Astrocyte of the spinal cord (primary cell): ENCODE data around the gene KCNK13.

Experiments used
- DNase-seq: peaks from one replicate; pipeline ENCODE4 v3.0.0; 2011; ENCODE audit warnings: low read depth, low spot score
- H3K4me3 ChIP-seq: 2 replicates; pipeline ENCODE4 v1.5.1; 2011; ENCODE audit warnings: low read depth, mild to moderate bottlenecking, low read length, moderate library complexity
- in situ Hi-C: cut with HindIII; loops from 2 replicates; pipeline ENCODE4 v1.10.0; 2017; ENCODE audit warnings: low sequenced_read_pairs
- TF ChIP-seq, protein P1 (sequence below): IDR thresholded peaks from 2 replicates; pipeline ENCODE4 v1.5.1; 2012; ENCODE audit warnings: low read depth, mild to moderate bottlenecking, low read length, inconsistent platforms

Gene KCNK13

DNA sequence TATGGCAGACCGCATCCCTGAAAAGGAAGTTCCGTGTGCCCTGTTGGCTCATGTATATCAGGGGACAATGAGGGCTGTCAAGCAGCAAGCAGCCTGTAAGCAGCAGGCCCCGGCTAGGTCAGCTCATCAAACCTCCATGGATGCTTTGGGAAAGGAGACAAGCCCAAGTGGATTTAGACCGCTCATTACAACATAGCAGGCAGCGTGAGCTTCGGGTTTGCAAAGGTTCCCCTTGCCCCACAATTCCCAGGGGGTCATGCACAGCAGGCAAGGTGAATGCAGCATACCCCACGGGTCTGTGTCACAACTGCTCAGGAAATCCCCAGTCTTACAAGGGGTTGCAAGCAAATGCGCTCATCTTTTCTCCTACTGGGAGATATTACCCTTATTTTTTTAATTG lies 54.6 kb downstream of the KCNK13 start:
- H3K4me3 ChIP-seq, result no peak overlapping the region
- TF ChIP-seq, protein P1, sequence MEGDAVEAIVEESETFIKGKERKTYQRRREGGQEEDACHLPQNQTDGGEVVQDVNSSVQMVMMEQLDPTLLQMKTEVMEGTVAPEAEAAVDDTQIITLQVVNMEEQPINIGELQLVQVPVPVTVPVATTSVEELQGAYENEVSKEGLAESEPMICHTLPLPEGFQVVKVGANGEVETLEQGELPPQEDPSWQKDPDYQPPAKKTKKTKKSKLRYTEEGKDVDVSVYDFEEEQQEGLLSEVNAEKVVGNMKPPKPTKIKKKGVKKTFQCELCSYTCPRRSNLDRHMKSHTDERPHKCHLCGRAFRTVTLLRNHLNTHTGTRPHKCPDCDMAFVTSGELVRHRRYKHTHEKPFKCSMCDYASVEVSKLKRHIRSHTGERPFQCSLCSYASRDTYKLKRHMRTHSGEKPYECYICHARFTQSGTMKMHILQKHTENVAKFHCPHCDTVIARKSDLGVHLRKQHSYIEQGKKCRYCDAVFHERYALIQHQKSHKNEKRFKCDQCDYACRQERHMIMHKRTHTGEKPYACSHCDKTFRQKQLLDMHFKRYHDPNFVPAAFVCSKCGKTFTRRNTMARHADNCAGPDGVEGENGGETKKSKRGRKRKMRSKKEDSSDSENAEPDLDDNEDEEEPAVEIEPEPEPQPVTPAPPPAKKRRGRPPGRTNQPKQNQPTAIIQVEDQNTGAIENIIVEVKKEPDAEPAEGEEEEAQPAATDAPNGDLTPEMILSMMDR, result no peak
- DNase-seq, result no peak
- in situ Hi-C loops, result no loop called here

DNA sequence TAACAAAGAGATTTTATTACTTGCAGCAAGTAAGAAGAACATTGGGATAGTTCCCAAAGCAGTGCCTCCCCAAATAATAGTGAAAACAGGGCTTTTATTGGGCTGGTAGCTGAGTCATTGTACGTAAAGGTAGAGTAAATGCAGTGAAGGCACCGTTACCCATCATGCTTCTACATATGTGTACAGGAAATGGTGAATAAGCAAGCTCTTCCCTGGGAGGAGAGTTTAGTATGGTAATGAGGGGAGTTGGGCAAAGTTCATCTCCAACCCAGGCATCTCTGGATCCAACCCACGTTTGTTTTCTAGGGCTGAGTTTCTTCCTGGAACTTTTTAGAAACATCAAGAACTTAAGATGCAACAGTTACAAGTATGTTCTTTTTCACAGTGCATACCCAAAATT lies 56.2 kb downstream of the KCNK13 start:
- in situ Hi-C loops, result no loop called here
- TF ChIP-seq, protein P1, result no peak
- no peak for DNase-seq
- H3K4me3 ChIP-seq, result no peak overlapping the region

DNA sequence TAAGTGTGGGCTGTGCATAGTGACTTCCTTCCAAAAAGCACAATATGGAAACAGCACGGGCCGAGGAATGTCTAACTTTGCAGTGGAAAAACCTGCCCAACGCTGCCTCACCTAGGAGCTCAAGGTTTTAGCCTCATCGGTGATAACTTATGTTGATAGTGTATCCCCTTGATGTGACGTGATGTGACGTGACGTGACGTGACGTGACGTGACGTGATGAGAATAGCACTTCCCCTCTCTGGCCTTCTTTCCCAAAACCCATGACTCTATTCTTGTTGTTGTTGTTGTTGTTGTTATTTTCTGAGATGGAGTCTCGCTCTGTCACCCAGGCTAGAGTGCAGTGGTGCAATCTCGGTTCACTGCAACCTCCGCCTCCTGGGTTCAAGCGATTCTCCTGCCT lies 64.5 kb downstream of the KCNK13 start:
- no peak for DNase-seq
- in situ Hi-C loops, result no loop called here
- no peak overlapping the region for H3K4me3 ChIP-seq
- TF ChIP-seq, protein P1, result no peak

DNA sequence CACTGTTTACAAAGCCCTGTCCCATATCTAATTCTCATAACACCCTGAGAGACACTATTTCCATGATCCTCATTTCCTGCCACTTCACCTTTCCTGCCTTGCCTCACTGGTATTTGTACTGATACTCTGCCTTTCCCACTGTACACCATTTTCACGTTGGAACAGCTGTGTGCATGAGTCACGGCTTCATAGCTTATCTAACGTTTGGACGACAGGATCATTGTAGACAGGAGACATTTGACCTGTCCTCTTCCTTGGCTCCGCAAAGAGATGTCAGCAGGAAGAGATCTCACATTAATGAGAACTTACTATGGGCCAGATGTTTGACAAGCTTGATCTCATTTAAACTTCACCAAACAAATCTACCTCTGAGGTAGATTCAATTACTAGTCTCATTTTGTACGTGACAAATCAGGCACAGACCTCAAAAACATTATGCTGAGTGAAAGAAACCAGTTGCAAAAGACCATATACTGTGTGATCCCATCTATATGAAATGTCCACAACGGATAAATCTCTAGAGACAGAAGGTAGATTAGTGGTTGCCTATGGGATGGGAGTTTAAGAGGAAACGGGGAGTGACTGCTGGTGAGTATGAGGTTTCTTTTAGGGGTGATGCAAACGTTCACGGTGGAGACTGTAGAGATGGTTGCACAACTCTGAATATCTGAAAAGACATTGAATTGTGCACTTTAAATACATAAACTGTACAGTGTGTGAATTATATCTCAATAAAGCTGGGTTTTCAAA lies 71.2 kb downstream of the KCNK13 start:
- no peak overlapping the region for H3K4me3 ChIP-seq
- in situ Hi-C loops, result no loop called here
- TF ChIP-seq, protein P1, result no peak
- DNase-seq, result no peak

DNA sequence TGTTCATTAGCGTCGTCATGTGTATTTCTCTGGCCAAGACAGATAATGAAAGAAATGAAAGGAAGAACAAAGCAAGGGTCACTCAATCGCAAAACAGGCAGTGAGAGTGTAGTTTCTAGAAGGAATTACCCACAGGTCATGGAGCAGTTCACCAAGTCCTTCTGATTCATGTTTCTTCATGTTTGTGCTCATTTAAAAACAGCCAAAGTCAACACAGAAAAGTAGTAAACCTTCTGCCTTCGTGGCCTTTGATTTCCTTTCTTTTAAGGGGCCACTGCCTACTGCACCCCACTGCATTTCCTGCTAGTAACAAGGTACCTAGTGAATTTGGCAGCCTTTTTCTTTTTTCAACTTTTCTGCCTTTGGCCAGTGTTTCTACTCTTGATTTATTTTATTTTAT lies 75.1 kb downstream of the KCNK13 start:
- no peak for DNase-seq
- no peak overlapping the region for H3K4me3 ChIP-seq
- TF ChIP-seq, protein P1, result no peak
- in situ Hi-C loops, result no loop called here

DNA sequence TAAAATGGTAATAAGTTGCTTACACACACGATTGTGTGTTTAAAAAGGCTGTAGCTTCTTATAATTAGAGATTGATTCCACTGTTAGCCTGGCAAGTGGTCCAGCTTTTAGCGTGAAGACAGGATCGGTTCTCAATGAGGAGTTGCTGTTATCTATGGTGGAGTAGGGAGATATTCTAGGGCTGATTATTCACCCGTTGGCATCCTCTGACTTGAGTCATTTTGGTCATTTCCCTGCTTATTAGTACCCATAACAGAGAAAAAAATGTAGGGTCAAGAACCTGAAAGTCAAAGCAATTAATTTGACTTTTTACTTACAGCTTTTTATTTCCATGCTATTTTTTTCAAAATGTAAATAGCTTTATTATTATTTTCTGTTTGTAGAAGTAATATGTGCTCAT lies 76.0 kb downstream of the KCNK13 start:
- peak; percentile 7 for DNase-seq
- in situ Hi-C loops, result no loop called here
- TF ChIP-seq, protein P1, result no peak

More for the DNA sequence above, 76.0 kb downstream of the KCNK13 start:
- no peak overlapping the region for H3K4me3 ChIP-seq
